Testis (tissue), 3 donors: ENCODE data around the gene ZIC5. TPM values are rescaled to one million over a fixed set of nuclear protein-coding genes. Genes with fewer than 3 reads are reported as not detected.

ENCODE experiments used
- DNase-seq: peaks from one replicate; pipeline ENCODE4 v3.0.0-alpha.2; 2019
- H3K27ac ChIP-seq, 2 donors: fragments of 200-600 bp; sonication (generic); one replicate each; pipeline ENCODE4 v1.5.1; 2019
- H3K27me3 ChIP-seq: fragments of 200-600 bp; sonication (generic); one replicate; pipeline ENCODE4 v1.5.1; 2019
- H3K36me3 ChIP-seq: fragments of 200-600 bp; sonication (generic); one replicate; pipeline ENCODE4 v1.5.1; 2017; ENCODE audit warnings: low read depth; ENCODE audit errors: missing control alignments
- H3K4me1 ChIP-seq: fragments of 200-600 bp; sonication (generic); one replicate; pipeline ENCODE4 v1.5.1; 2019
- H3K4me3 ChIP-seq, 2 donors: fragments of 200-600 bp; sonication (generic); one replicate each; pipeline ENCODE4 v1.5.1; 2017 to 2019
- H3K9me3 ChIP-seq: fragments of 200-600 bp; sonication (generic); one replicate; pipeline ENCODE4 v1.5.1; 2017
- CTCF ChIP-seq, 3 experiments: fragments of 450-650 bp in 2 of 3; fragments of 200-600 bp in 1 of 3; sonication (generic) in 1 of 3; IDR thresholded peaks; one replicate each; pipeline ENCODE4 v1.5.1; 2016 to 2019; ENCODE audit warnings: antibody characterized with exemption in 3 of 3, mild to moderate bottlenecking in 2 of 3, moderate library complexity in 1 of 3
- POLR2A ChIP-seq: fragments of 450-650 bp; IDR thresholded peaks from one replicate; pipeline ENCODE4 v1.6.1; 2017; ENCODE audit warnings: antibody characterized with exemption, mild to moderate bottlenecking, moderate library complexity
- WGBS, 2 donors: methylation state at CpG; one replicate each; pipeline ENCODE4 v1.1.5; 2018; 5-methylcytosine and 5-hydroxymethylcytosine counted together
- intact Hi-C: fragments of 100-400 bp; cut with DNase I; formaldehyde crosslinking; loops from one replicate; pipeline ENCODE4 v1.15.1; 2023; ENCODE audit warnings: low total_unique reads
- polyA plus RNA-seq: library from polyadenylated mRNA; stranded (reverse); fragments of 350-450 nt; fragmentation: Illumina TruSeq; extraction: RNeasy Lipid Tissue Mini Kit (QIAGEN cat#74804); gene quantifications from one replicate; pipeline ENCODE4 v1.2.3, GENCODE V29; 2014; ENCODE audit warnings: low read depth, low replicate concordance; ENCODE audit not compliant: insufficient read depth
- total RNA-seq, 2 donors: library from RNA; depleted of rRNA; stranded (reverse); fragments of >200 nt; gene quantifications; one replicate each; pipeline ENCODE4 v1.2.3, GENCODE V29; 2016

The ZIC5 gene
- total and polyA plus RNA-seq, 3 donors from 2014 or later: 2.0 to 6.9 (median 3.0) TPM

GRCh38 chr13:99916366-99917103, 55.0 kb downstream of the ZIC5 start:
- Histone ChIP-seq H3K27ac (no peak overlapping the region), H3K27me3 (no peaks in the 10 kb centered on the region), H3K9me3 (no peaks in the 10 kb centered on the region), H3K4me1 (no peaks in the 10 kb centered on the region), H3K4me3 (no peak overlapping the region), H3K36me3 (no peaks in the 10 kb centered on the region)
- TF ChIP-seq POLR2A (no peak), CTCF (IDR thresholded peaks at IDR 0.05) (peak; percentile 65 to 74 (median 73))
- 56 to 57% methylated on average over 10 of the region's 10 CpGs for WGBS, 2 donors
- DNase-seq: no peak
- intact Hi-C loops: loop anchor here (10.0 kb wide), 1 partner anchor 598 kb away; no protein-coding TSS in a partner anchor

GRCh38 chr13:99913167-99913566, 58.4 kb downstream of the ZIC5 start:
- TF ChIP-seq POLR2A (no peak), CTCF (IDR thresholded peaks at IDR 0.05) (no peak)
- H3K4me3 ChIP-seq: no peak overlapping the region
- H3K36me3 ChIP-seq: no peaks in the 10 kb centered on the region
- WGBS, 2 donors: 74 to 84% methylated on average over 7 of the region's 7 CpGs
- no peaks in the 10 kb centered on the region for H3K27me3 ChIP-seq
- no peak overlapping the region for H3K27ac ChIP-seq
- no peaks in the 10 kb centered on the region for H3K4me1 ChIP-seq
- intact Hi-C loops: loop anchor here (10.0 kb wide), 1 partner anchor 602 kb away; no protein-coding TSS in a partner anchor
- H3K9me3 ChIP-seq: no peaks in the 10 kb centered on the region
- DNase-seq: no peak

Other genes with a start within 250 kb of the ZIC5 start
- 1 to 10 TPM; 1.3 to 6.9 TPM for gene ZIC2, start 10.0 kb upstream of the ZIC5 start, total RNA-seq
- 11.5 TPM for gene ZIC2, start 10.0 kb upstream of the ZIC5 start, polyA plus RNA-seq
- 10 to 100 TPM; 39.2 to 56.2 TPM for gene PCCA, start 117.3 kb upstream of the ZIC5 start, total RNA-seq
- 17.9 TPM for gene PCCA, start 117.3 kb upstream of the ZIC5 start, polyA plus RNA-seq